Endodermal cell (in vitro differentiated cells): Measurements from ENCODE around the gene SH2D6. TPM values are rescaled to one million over a fixed set of nuclear protein-coding genes. Genes with fewer than 3 reads are reported as not detected.

ENCODE experiments used
- DNase-seq: peaks from one replicate; pipeline ENCODE4 v3.0.0-alpha.2; 2017
- H3K27ac ChIP-seq: 2 replicates; pipeline ENCODE4 v1.5.1; 2013; ENCODE audit warnings: mild to moderate bottlenecking, low read depth, low read length, moderate library complexity
- H3K27me3 ChIP-seq: 2 replicates; pipeline ENCODE4 v1.6.1; 2013; ENCODE audit warnings: mild to moderate bottlenecking, low read length, moderate library complexity; ENCODE audit not compliant: insufficient read depth, control insufficient read depth, poor library complexity, severe bottlenecking
- H3K36me3 ChIP-seq: 2 replicates; pipeline ENCODE4 v1.7.0; 2013; ENCODE audit warnings: mild to moderate bottlenecking, low read length, moderate library complexity; ENCODE audit not compliant: control insufficient read depth, insufficient read depth
- H3K4me1 ChIP-seq: one replicate; pipeline ENCODE4 v1.7.0; 2013; ENCODE audit warnings: low read length; ENCODE audit not compliant: control insufficient read depth, insufficient read depth
- H3K4me3 ChIP-seq: 2 replicates; pipeline ENCODE4 v1.5.1; 2013; ENCODE audit warnings: mild to moderate bottlenecking, low read length, moderate library complexity
- H3K9ac ChIP-seq: 2 replicates; pipeline ENCODE4 v1.6.1; 2013; ENCODE audit warnings: mild to moderate bottlenecking, low read length, moderate library complexity; ENCODE audit not compliant: poor library complexity, severe bottlenecking; ENCODE audit errors: extremely low read depth
- H3K9me3 ChIP-seq: 2 replicates; pipeline ENCODE4 v1.6.1; 2013; ENCODE audit warnings: mild to moderate bottlenecking, low read length, moderate library complexity; ENCODE audit not compliant: control insufficient read depth
- H3K27ac Mint-ChIP-seq: 2 replicates; pipeline ENCODE4 v1.8.0; 2020; ENCODE audit warnings: mixed read lengths
- H3K27me3 Mint-ChIP-seq: 2 replicates; pipeline ENCODE4 v1.8.0; 2021; ENCODE audit warnings: mild to moderate bottlenecking, mixed read lengths; ENCODE audit not compliant: insufficient read depth
- H3K36me3 Mint-ChIP-seq: 2 replicates; pipeline ENCODE4 v1.8.0; 2020; ENCODE audit warnings: low read depth, mixed read lengths
- H3K4me1 Mint-ChIP-seq: 2 replicates; pipeline ENCODE4 v1.8.0; 2020; ENCODE audit warnings: mixed read lengths
- H3K4me3 Mint-ChIP-seq: 2 replicates; pipeline ENCODE4 v1.8.0; 2020; ENCODE audit warnings: mild to moderate bottlenecking, moderate library complexity, mixed read lengths
- H3K9me3 Mint-ChIP-seq: 2 replicates; pipeline ENCODE4 v1.8.0; 2020; ENCODE audit warnings: mild to moderate bottlenecking, mixed read lengths
- CTCF ChIP-seq: fragments of 200-600 bp; sonication (generic); conservative IDR thresholded peaks from 2 replicates; pipeline ENCODE4 v1.5.0; 2021; ENCODE audit warnings: antibody characterized with exemption, mild to moderate bottlenecking
- WGBS, 2 experiments: methylation state at CpG; one replicate each; pipeline versions ENCODE4 v1.1.5 to v1.1.7; 2013; ENCODE audit warnings: missing lambda C conversion rate in 2 of 2, mixed read lengths in 1 of 2; ENCODE audit not compliant: insufficient coverage in 1 of 2, insufficient read length in 1 of 2; 5-methylcytosine and 5-hydroxymethylcytosine counted together
- total RNA-seq, 2 donors: library from RNA; stranded (reverse); fragmentation: NEBNext Ultra II Directional in 1 of 2; extraction: Animal tissue kit (Norgen Biotek cat#: 25700) in 1 of 2; gene quantifications; 2 replicates in 1 of 2; 3 replicates in 1 of 2; pipeline ENCODE4 v1.2.1, GENCODE V29; 2021

Gene SH2D6
- total RNA-seq, 2 donors from 2014 or later = 0.68 to 1.1 TPM

GRCh38 chr2:85485815-85486214 is 67.3 kb downstream of the SH2D6 start:
- DNase-seq = no peak
- peaks cover 4% of the 10 kb centered on the region for H3K36me3 Mint-ChIP-seq
- Histone ChIP-seq H3K9me3 (peaks cover 8% of the 10 kb centered on the region), H3K9ac (no peak overlapping the region), H3K27me3 (no peaks in the 10 kb centered on the region), H3K4me1 (no peaks in the 10 kb centered on the region), H3K4me3 (no peak overlapping the region), H3K27ac (no peak overlapping the region), H3K36me3 (no peaks in the 10 kb centered on the region)
- no peak overlapping the region for H3K4me3 Mint-ChIP-seq
- 95 to 100% methylated on average over 3 of the region's 3 CpGs for WGBS, 2 experiments
- TF ChIP-seq CTCF = no peak
- no peak overlapping the region for H3K27ac Mint-ChIP-seq
- peaks cover 29% of the 10 kb centered on the region for H3K9me3 Mint-ChIP-seq
- H3K27me3 Mint-ChIP-seq = peaks cover 2% of the 10 kb centered on the region
- peaks cover 7% of the 10 kb centered on the region for H3K4me1 Mint-ChIP-seq

Other genes starting within 250 kb of the SH2D6 start
- gene TGOLN2, start 90.7 kb upstream of the SH2D6 start, total RNA-seq = 10 to 100 TPM; 58.6 to 67.0 TPM
- 10 to 100 TPM; 12.7 to 19.7 TPM for gene RETSAT, start 64.2 kb upstream of the SH2D6 start, total RNA-seq
- gene ELMOD3, start 63.9 kb upstream of the SH2D6 start, total RNA-seq = 10 to 100 TPM; 12.4 to 18.9 TPM
- 100 to 1,000 TPM; 104 to 119 TPM for gene CAPG, start 8.3 kb upstream of the SH2D6 start, total RNA-seq
- 100 to 1,000 TPM; 171 to 267 TPM for gene MAT2A, start 120.5 kb downstream of the SH2D6 start, total RNA-seq
- gene GGCX, start 142.8 kb downstream of the SH2D6 start, total RNA-seq = 10 to 100 TPM; 74.5 to 89.5 TPM
- 100 to 1,000 TPM in 1 of 2 donors, 10 to 100 TPM in 1; 80.4 to 146 TPM for gene VAMP8, start 158.9 kb downstream of the SH2D6 start, total RNA-seq
- 10 to 100 TPM in 1 of 2 donors, 1 to 10 TPM in 1; 6.3 to 13.9 TPM for gene VAMP5, start 165.7 kb downstream of the SH2D6 start, total RNA-seq
- 100 to 1,000 TPM; 113 to 118 TPM for gene RNF181, start 177.0 kb downstream of the SH2D6 start, total RNA-seq
- 10 to 100 TPM; 23.8 to 32.2 TPM for gene TMEM150A, start 184.0 kb downstream of the SH2D6 start, total RNA-seq
- 10 to 100 TPM; 63.2 to 66.5 TPM for gene C2orf68, start 193.4 kb downstream of the SH2D6 start, total RNA-seq
- gene USP39, start 197.5 kb downstream of the SH2D6 start, total RNA-seq = 100 to 1,000 TPM in 1 of 2 donors, 10 to 100 TPM in 1; 75.7 to 102 TPM
- not detected for gene SFTPB, start 249.5 kb downstream of the SH2D6 start, total RNA-seq